NB4 (cell line): Measurements from ENCODE around the gene DIO3.

Experiments used
- CTCF ChIP-seq: IDR thresholded peaks from one replicate; pipeline ENCODE4 v1.5.1; 2012; ENCODE audit warnings: low read depth, low read length
- MYC ChIP-seq: IDR thresholded peaks from 2 replicates; pipeline ENCODE4 v1.6.1; 2011; ENCODE audit warnings: low read depth, low read length

GRCh38 chr14:101588990-101589389 is 27.7 kb downstream of the DIO3 start:
- TF ChIP-seq MYC (no peak), CTCF (no peak)
